OCI-LY7 (cell line): ENCODE data around the gene ARGLU1.

ENCODE experiments used
- EZH2phosphoT487 ChIP-seq: fragments of 200-600 bp; sonication (generic); IDR thresholded peaks from 2 replicates; pipeline ENCODE4 v1.6.1; 2018; ENCODE audit warnings: low read depth, borderline replicate concordance, mild to moderate bottlenecking, mixed run types, antibody characterized with exemption, low read length, moderate library complexity, mixed read lengths
- TF ChIP-seq, protein P1 (sequence below): fragments of 200-600 bp; sonication (generic); conservative IDR thresholded peaks from 2 replicates; pipeline ENCODE4 v1.5.1; 2014; ENCODE audit warnings: mild to moderate bottlenecking, antibody characterized with exemption, low read length, moderate library complexity, mixed read lengths

DNA sequence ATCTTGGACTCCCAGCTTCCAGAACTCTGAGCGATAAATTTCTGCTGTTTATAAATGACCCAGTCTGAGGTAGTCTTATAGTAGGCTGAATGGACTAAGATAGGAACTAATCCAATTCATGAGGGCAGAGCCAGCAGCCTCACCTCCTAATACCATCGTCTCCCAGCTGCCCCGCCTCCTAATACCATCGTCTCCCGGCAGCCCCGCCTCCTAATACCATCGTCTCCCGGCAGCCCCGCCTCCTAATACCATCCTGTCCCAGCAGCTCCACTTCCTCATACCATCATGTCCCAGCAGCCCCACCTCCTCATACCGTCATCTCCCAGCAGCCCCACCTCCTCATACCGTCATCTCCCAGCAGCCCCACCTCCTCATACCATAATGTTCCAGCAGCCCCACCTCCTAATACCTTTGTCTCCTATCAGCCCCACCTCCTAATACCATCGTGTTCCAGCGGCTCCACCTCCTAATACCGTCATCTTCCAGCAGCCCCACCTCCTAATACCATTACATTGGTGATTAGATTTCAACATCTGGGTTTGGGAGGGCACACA is 2.4 kb upstream of the ARGLU1 start:
- TF ChIP-seq, protein P1, sequence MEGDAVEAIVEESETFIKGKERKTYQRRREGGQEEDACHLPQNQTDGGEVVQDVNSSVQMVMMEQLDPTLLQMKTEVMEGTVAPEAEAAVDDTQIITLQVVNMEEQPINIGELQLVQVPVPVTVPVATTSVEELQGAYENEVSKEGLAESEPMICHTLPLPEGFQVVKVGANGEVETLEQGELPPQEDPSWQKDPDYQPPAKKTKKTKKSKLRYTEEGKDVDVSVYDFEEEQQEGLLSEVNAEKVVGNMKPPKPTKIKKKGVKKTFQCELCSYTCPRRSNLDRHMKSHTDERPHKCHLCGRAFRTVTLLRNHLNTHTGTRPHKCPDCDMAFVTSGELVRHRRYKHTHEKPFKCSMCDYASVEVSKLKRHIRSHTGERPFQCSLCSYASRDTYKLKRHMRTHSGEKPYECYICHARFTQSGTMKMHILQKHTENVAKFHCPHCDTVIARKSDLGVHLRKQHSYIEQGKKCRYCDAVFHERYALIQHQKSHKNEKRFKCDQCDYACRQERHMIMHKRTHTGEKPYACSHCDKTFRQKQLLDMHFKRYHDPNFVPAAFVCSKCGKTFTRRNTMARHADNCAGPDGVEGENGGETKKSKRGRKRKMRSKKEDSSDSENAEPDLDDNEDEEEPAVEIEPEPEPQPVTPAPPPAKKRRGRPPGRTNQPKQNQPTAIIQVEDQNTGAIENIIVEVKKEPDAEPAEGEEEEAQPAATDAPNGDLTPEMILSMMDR = no peak
- no peak for TF ChIP-seq EZH2phosphoT487
